OCI-LY1 (cell line): ENCODE measurements around the gene TBX19.

Source experiments
- H2AFZ ChIP-seq: fragments of 200-600 bp; sonication (generic), shearing (Covaris generic); 2 replicates; pipeline ENCODE4 v1.6.0; 2014; ENCODE audit warnings: antibody characterized with exemption, mild to moderate bottlenecking, low read length
- H3F3A ChIP-seq: fragments of 200-600 bp; sonication (generic), shearing (Covaris generic); 2 replicates; pipeline ENCODE4 v1.6.0; 2014; ENCODE audit warnings: mild to moderate bottlenecking, antibody characterized with exemption, low read length, moderate library complexity; ENCODE audit not compliant: insufficient read depth
- H3K27ac ChIP-seq: fragments of 200-600 bp; sonication (generic); 2 replicates; pipeline ENCODE4 v1.5.1; 2014; ENCODE audit warnings: low read length, mixed run types, mild to moderate bottlenecking, low read depth; ENCODE audit not compliant: poor library complexity, severe bottlenecking
- H3K27me3 ChIP-seq: fragments of 200-600 bp; sonication (generic); 2 replicates; pipeline ENCODE4 v1.6.0; 2014; ENCODE audit warnings: antibody characterized with exemption, mild to moderate bottlenecking, low read length, moderate library complexity; ENCODE audit not compliant: insufficient read depth
- H3K36me3 ChIP-seq: fragments of 200-600 bp; sonication (generic); 2 replicates; pipeline ENCODE4 v1.6.1; 2014; ENCODE audit warnings: mild to moderate bottlenecking, antibody characterized with exemption, low read length, moderate library complexity, mixed read lengths; ENCODE audit not compliant: insufficient read depth
- H3K4me1 ChIP-seq: fragments of 200-600 bp; sonication (generic); 2 replicates; pipeline ENCODE4 v1.5.1; 2014; ENCODE audit warnings: mild to moderate bottlenecking, low read length, moderate library complexity; ENCODE audit not compliant: insufficient read depth, severe bottlenecking
- H3K4me2 ChIP-seq: fragments of 200-600 bp; sonication (generic), shearing (Covaris generic); 2 replicates; pipeline ENCODE4 v1.6.1; 2014; ENCODE audit warnings: low read length
- H3K4me3 ChIP-seq: fragments of 200-600 bp; sonication (generic); 2 replicates; pipeline ENCODE4 v1.5.1; 2014; ENCODE audit warnings: low read length, low read depth, mild to moderate bottlenecking, mixed read lengths; ENCODE audit not compliant: poor library complexity, severe bottlenecking
- H3K79me2 ChIP-seq: fragments of 200-600 bp; shearing (Covaris generic); 2 replicates; pipeline ENCODE4 v1.6.1; 2016; ENCODE audit warnings: mixed run types, low read length, mixed read lengths; ENCODE audit not compliant: insufficient read depth
- H3K9ac ChIP-seq: fragments of 200-600 bp; sonication (generic), shearing (Covaris generic); 2 replicates; pipeline ENCODE4 v1.6.1; 2014; ENCODE audit warnings: mild to moderate bottlenecking, low read length, mixed read lengths
- H3K9me2 ChIP-seq: fragments of 200-600 bp; sonication (generic), shearing (Covaris generic); 2 replicates; pipeline ENCODE4 v1.6.1; 2014; ENCODE audit warnings: low read depth, mild to moderate bottlenecking, low read length, mixed read lengths
- H3K9me3 ChIP-seq: fragments of 200-600 bp; shearing (Covaris generic); 2 replicates; pipeline ENCODE4 v1.6.1; 2014; ENCODE audit warnings: low read length, mixed read lengths
- H4K20me1 ChIP-seq: fragments of 200-600 bp; sonication (generic), shearing (Covaris generic); 2 replicates; pipeline ENCODE4 v1.6.0; 2016; ENCODE audit warnings: mild to moderate bottlenecking, low read length; ENCODE audit not compliant: insufficient read depth
- EZH2 ChIP-seq: fragments of 200-600 bp; sonication (generic), shearing (Covaris generic); IDR thresholded peaks from 2 replicates; pipeline ENCODE4 v1.8.0; 2017; ENCODE audit warnings: borderline replicate concordance, mixed run types, mild to moderate bottlenecking, antibody characterized with exemption, low read length, moderate library complexity, mixed read lengths
- TF ChIP-seq, protein P1 (sequence below): fragments of 200-600 bp; sonication (generic), shearing (Covaris generic); IDR thresholded peaks from 2 replicates; pipeline ENCODE4 v1.5.1; 2017; ENCODE audit warnings: mild to moderate bottlenecking, antibody characterized with exemption, low read length, moderate library complexity, mixed read lengths

The TBX19 gene

DNA sequence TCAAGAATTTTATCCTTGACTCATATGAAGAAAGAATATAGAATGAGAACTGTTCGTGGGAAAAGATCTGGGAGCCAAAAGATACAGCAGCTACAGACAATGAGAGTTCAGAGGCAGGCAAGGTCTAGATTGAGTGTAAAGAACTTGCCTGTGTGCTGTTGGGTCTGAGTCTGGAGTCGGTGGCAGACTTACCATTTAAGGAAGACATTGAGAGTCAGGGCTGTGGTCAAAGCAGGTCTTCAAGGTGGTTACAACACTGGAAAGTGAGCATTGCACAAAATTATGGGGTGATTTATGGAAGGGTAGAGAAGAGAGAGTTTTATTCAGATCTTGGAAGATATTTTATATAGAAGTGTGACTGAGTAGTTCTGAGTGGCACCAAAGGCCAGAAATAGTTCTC, 80.6 kb downstream of the TBX19 start:
- Histone ChIP-seq H3K27me3 (no peaks in the 10 kb centered on the region), H3K27ac (no peak overlapping the region), H3K9ac (no peak overlapping the region), H3K4me1 (no peaks in the 10 kb centered on the region), H2AFZ (no peak overlapping the region), H3K4me3 (no peak overlapping the region), H3K4me2 (no peak overlapping the region), H3K9me3 (no peaks in the 10 kb centered on the region), H3K36me3 (no peaks in the 10 kb centered on the region), H3F3A (no peaks in the 10 kb centered on the region), H4K20me1 (no peaks in the 10 kb centered on the region), H3K79me2 (no peaks in the 10 kb centered on the region), H3K9me2 (no peaks in the 10 kb centered on the region)
- TF ChIP-seq EZH2: no peak
- TF ChIP-seq, protein P1, sequence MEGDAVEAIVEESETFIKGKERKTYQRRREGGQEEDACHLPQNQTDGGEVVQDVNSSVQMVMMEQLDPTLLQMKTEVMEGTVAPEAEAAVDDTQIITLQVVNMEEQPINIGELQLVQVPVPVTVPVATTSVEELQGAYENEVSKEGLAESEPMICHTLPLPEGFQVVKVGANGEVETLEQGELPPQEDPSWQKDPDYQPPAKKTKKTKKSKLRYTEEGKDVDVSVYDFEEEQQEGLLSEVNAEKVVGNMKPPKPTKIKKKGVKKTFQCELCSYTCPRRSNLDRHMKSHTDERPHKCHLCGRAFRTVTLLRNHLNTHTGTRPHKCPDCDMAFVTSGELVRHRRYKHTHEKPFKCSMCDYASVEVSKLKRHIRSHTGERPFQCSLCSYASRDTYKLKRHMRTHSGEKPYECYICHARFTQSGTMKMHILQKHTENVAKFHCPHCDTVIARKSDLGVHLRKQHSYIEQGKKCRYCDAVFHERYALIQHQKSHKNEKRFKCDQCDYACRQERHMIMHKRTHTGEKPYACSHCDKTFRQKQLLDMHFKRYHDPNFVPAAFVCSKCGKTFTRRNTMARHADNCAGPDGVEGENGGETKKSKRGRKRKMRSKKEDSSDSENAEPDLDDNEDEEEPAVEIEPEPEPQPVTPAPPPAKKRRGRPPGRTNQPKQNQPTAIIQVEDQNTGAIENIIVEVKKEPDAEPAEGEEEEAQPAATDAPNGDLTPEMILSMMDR: no peak

DNA sequence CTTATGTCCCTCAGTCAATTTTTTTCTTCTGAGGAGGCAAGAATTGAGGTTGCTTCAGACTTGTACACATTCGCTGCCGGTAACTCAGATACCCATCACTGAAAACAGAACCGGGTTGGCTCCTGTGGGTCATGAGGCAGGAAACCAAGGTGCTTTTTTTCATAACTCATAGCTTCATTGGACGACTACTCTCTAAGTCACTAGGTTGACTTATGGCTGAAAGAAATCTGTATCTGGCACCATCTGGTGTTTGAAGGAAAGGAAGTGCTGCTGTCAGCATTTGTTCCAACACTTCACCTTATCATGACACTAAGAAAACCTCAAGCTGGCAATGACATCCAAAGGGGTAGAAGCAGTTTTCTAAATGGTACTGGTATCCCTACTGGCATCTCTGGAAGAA, 82.3 kb downstream of the TBX19 start:
- Histone ChIP-seq H3F3A (no peaks in the 10 kb centered on the region), H3K4me2 (no peak overlapping the region), H3K27me3 (no peaks in the 10 kb centered on the region), H3K4me3 (no peak overlapping the region), H3K9me3 (no peaks in the 10 kb centered on the region), H3K79me2 (no peaks in the 10 kb centered on the region), H3K27ac (no peak overlapping the region), H3K4me1 (no peaks in the 10 kb centered on the region), H4K20me1 (no peaks in the 10 kb centered on the region), H2AFZ (no peak overlapping the region), H3K9ac (no peak overlapping the region), H3K9me2 (no peaks in the 10 kb centered on the region), H3K36me3 (no peaks in the 10 kb centered on the region)
- TF ChIP-seq, protein P1: peak; percentile 19; the same call in 1 of the 2 replicates
- TF ChIP-seq EZH2: no peak
